Measurements from ENCODE around the gene ZNF408. TPM values are rescaled to one million over a fixed set of nuclear protein-coding genes. Genes with fewer than 3 reads are reported as not detected.
A peak's percentile ranks its signal among the peaks of the same experiment; 100 is the strongest.

Gene ZNF408
- total RNA-seq, 1 experiment from 2014 or later = 15.2 TPM

- H3K9me3 Mint-ChIP-seq = no peaks in the 10 kb centered on the region
- 0 out of 2 replicates have a peak, but pooled peaks cover 5% of the 10 kb centered on the region for H3K4me1 Mint-ChIP-seq
- POLR2A ChIA-PET = interaction anchor here (0.7 kb wide), 1 partner anchor 22 kb away, joined by 3 read pairs; no protein-coding TSS in a partner anchor
- TF ChIP-seq CTCF (IDR thresholded peaks at IDR 0.05) (no peak), USF2 (CRISPR knock-in tag; IDR thresholded peaks at IDR 0.05) (no peak), ATF3 (CRISPR knock-in tag; conservative IDR thresholded peaks at IDR 0.05) (no peak)
- DNase-seq (ENCODE audit: low spot score) (no peak), ATAC-seq (no peak)
- H3K27me3 Mint-ChIP-seq (ENCODE audit: low read depth) = no peaks in the 10 kb centered on the region
- H3K27ac Mint-ChIP-seq = no peak overlapping the region
- H3K36me3 Mint-ChIP-seq = 0 out of 2 replicates have a peak, but pooled peaks cover under 1% of the 10 kb centered on the region
- no peak overlapping the region for H3K4me3 Mint-ChIP-seq
- CTCF ChIA-PET = no interaction called here
These were observed 4.6 kb upstream of the ZNF408 start for GRCh38 chr11:46696212-46696558.

- H3K27ac Mint-ChIP-seq = 0 out of 2 replicates have a peak overlapping the region, but pooled peaks have one; percentile 58
- H3K4me1 Mint-ChIP-seq = peaks cover 11% of the 10 kb centered on the region
- TF ChIP-seq FOXJ3 (CRISPR knock-in tag; IDR thresholded peaks at IDR 0.05; ENCODE audit: borderline replicate concordance) (no peak), FOXP1 (CRISPR knock-in tag; IDR thresholded peaks at IDR 0.05; ENCODE audit: borderline replicate concordance) (no peak), NR2C2 (CRISPR knock-in tag; IDR thresholded peaks at IDR 0.05) (no peak)
- H3K36me3 Mint-ChIP-seq = peaks cover 8% of the 10 kb centered on the region
- ATAC-seq (no peak), DNase-seq (ENCODE audit: low spot score) (no peak)
- no peaks in the 10 kb centered on the region for H3K9me3 Mint-ChIP-seq
- ChIA-PET POLR2A (interaction anchor here (0.7 kb wide), 1 partner anchor 23 kb away, joined by 3 read pairs; no protein-coding TSS in a partner anchor), CTCF (interaction anchor here (1.4 kb wide), 1 partner anchor 308 kb away, joined by 3 read pairs; no protein-coding TSS in a partner anchor)
- H3K4me3 Mint-ChIP-seq = no peak overlapping the region
- H3K27me3 Mint-ChIP-seq (ENCODE audit: low read depth) = no peaks in the 10 kb centered on the region
These were observed 3.5 kb upstream of the ZNF408 start for GRCh38 chr11:46697303-46697702.

- H3K27ac Mint-ChIP-seq = peak overlapping the region; percentile 58; the same call in 1 of the 2 replicates
- ATAC-seq = no peak
- POLR2A ChIA-PET = interaction anchor here (0.7 kb wide), 1 partner anchor 23 kb away, joined by 3 read pairs; no protein-coding TSS in a partner anchor
- H3K4me3 Mint-ChIP-seq = no peak overlapping the region
- peaks cover 12% of the 10 kb centered on the region for H3K36me3 Mint-ChIP-seq
- TF ChIP-seq PRDM15 (CRISPR knock-in tag; IDR thresholded peaks at IDR 0.05) (no peak), TCF7 (CRISPR knock-in tag; IDR thresholded peaks at IDR 0.05; ENCODE audit: low read depth) (no peak), NFATC4 (CRISPR knock-in tag; IDR thresholded peaks at IDR 0.05) (no peak), SMAD4 (CRISPR knock-in tag; IDR thresholded peaks at IDR 0.05) (no peak), PRRX2 (CRISPR knock-in tag; IDR thresholded peaks at IDR 0.05) (no peak), IRF2 (CRISPR knock-in tag; IDR thresholded peaks at IDR 0.05; ENCODE audit: borderline replicate concordance, low read depth) (no peak), CBFB (CRISPR knock-in tag; IDR thresholded peaks at IDR 0.05; ENCODE audit: low read depth) (no peak), NR2C2 (CRISPR knock-in tag; IDR thresholded peaks at IDR 0.05) (no peak), ATF2 (CRISPR knock-in tag; IDR thresholded peaks at IDR 0.05; ENCODE audit: borderline replicate concordance, low read depth) (no peak)
- H3K9me3 Mint-ChIP-seq = no peaks in the 10 kb centered on the region
- H3K27me3 Mint-ChIP-seq (ENCODE audit: low read depth) = no peaks in the 10 kb centered on the region
- DNase-seq (ENCODE audit: low spot score) = no peak
- peaks cover 11% of the 10 kb centered on the region for H3K4me1 Mint-ChIP-seq
- CTCF ChIA-PET = interaction anchor here (1.4 kb wide), 1 partner anchor 309 kb away, joined by 3 read pairs; no protein-coding TSS in a partner anchor
These were observed 3.1 kb upstream of the ZNF408 start for GRCh38 chr11:46697723-46698122.
